Muscle layer of duodenum (tissue), 2 donors: Measurements from ENCODE around the gene FXR1.
"Not testable (repeated sequence)": the region's sequence is repeated elsewhere in the genome, so short reads cannot be mapped to it uniquely, and the experiment has no call there.

Experiments
- H3K27ac ChIP-seq: one replicate; pipeline ENCODE4 v1.7.0; 2013; ENCODE audit warnings: mild to moderate bottlenecking, low read length
- H3K27me3 ChIP-seq: one replicate; pipeline ENCODE4 v1.7.0; 2013; ENCODE audit warnings: low read depth, mild to moderate bottlenecking, control low read depth, low read length
- H3K36me3 ChIP-seq, 2 donors: one replicate each; pipeline ENCODE4 v1.7.0; 2013; ENCODE audit warnings: low read length in 2 of 2, control low read depth in 1 of 2, mild to moderate bottlenecking in 1 of 2; ENCODE audit not compliant: insufficient read depth in 2 of 2, control insufficient read depth in 1 of 2
- H3K4me1 ChIP-seq, 2 donors: one replicate each; pipeline ENCODE4 v1.7.0; 2013; ENCODE audit warnings: low read length in 2 of 2, mild to moderate bottlenecking in 2 of 2, control low read depth in 1 of 2, moderate library complexity in 1 of 2; ENCODE audit not compliant: insufficient read depth in 2 of 2, control insufficient read depth in 1 of 2
- H3K4me3 ChIP-seq, 2 donors: one replicate each; pipeline ENCODE4 v1.7.0; 2013; ENCODE audit warnings: low read length in 2 of 2, low read depth in 1 of 2, mild to moderate bottlenecking in 1 of 2
- H3K9me3 ChIP-seq, 2 donors: one replicate each; pipeline ENCODE4 v1.7.0; 2013; ENCODE audit warnings: low read length in 2 of 2, control low read depth in 1 of 2, mild to moderate bottlenecking in 1 of 2; ENCODE audit not compliant: control insufficient read depth in 1 of 2
- donor health status: healthy.

The FXR1 gene

DNA sequence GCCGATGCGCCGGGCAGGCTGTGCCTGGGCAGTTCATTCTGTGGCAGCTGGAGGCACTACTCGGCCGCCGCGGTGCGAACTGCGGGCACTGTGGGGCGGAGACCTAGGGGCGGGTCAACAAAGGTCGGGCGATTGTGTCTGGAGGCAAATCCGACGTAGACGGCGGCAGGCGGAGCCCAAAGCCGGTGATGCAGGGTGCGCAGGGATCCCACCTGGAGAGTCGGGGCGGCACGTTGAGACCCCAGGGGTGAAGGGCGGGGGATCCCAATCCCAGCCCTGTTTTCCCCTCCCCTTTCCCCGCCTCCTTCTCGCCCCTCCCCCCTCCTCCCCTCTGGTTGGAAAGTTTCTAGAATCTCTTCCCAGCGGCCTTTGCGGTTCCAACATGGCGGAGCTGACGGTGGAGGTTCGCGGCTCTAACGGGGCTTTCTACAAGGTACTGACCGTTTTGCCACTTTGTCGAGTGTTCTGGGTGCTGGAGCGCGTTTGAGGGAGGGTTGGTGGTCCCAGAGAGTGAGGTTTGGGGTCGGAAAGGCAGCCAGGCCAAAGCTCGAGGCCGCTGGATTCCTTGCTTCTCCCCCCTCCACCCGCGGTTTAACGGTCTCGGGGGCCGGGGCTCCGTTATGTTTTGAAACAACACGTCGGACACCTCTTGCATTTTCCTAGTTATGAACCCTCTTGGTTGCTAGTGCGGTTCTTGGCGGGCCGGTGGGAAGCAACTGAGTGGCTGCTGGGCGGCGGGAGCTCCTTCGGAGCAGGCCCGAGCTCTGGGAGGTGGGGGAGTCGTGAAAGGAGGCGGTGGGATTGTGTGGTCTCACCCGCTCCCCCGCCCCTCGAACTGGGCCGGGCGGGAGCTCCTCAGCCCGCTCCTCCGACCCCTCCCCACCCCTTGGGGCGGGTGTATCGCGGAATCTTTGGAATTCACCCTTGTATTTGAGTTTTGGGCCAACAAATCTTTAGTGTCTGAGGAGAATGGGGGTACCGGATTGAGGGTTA, at the start of gene FXR1:
Gene FXR1 (plus strand): TSS at position 367 of the 993 bp plus-strand sequence. CDS start 16 bp downstream, at position 383.
- H3K36me3 ChIP-seq = peaks cover 0 to 4% of the 10 kb centered on the region in 2 donors
- H3K9me3 ChIP-seq = no peaks in the 10 kb centered on the region
- peak within 1 kb of the TSS; percentile 91 for H3K27ac ChIP-seq
- no peaks in the 10 kb centered on the region for H3K27me3 ChIP-seq
- H3K4me1 ChIP-seq = peaks cover 5 to 26% of the 10 kb centered on the region in 2 donors
- peak within 1 kb of the TSS; percentile 94 to 95 for H3K4me3 ChIP-seq

DNA sequence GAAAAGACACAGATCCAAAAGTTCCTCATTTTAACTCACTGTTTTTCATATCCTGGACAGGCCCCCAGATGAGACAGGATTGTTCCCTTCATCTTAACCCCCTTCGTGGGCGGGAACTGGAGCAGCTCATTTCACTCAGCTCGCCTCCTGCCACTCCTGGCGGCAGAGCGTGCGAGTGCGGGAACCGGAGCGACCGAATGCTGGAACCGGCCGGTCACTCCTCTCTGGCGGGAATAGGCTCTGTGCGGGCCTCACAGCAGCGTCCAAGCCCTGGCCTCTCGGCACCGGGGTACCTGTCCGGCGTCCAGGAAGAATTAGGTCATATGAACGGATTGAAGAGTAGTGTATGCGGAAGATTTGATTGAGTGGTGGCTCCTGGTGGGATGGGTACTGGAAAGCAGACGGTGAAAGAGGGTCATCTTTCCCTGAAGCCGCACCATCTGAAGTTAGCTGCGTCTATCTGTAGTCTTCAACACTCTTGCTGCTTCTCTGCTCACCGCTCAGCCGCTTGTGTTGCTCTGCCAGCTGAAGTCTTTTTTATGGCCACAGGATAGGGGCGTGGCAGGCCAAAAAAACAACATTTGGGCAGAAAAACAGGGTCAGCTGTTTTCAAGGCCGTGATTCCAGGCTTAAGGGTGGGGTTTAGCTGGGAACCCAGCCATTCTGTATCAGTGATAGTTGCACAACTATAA, 42.3 kb upstream of the FXR1 start:
- no peaks in the 10 kb centered on the region for H3K4me1 ChIP-seq
- H3K9me3 ChIP-seq = no peaks in the 10 kb centered on the region
- H3K36me3 ChIP-seq = no peaks in the 10 kb centered on the region
- peak overlapping the region; percentile 50 for H3K4me3 ChIP-seq
- H3K27ac ChIP-seq = no peak overlapping the region
- no peaks in the 10 kb centered on the region for H3K27me3 ChIP-seq

DNA sequence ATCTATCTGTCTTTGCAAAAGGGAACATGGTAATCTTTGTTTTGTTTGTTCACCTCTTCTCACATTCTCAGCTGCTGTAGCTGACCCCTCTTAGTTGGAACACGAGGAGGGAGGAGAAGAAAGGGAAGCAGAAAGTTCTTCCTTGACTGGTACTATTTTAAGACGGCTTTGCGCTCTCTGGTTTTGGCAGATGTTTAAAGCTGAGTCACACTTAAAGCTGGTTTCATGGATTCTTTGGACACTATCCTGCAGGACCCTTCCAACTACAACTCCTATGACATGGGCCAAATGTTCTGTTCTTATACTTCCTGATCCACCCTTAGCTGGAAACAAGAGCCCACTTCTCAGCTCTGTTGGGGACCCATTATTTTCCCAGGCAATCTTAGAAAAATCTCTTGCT, 40.6 kb upstream of the FXR1 start:
- Histone ChIP-seq H3K27ac (no peak overlapping the region), H3K4me1 (no peaks in the 10 kb centered on the region), H3K9me3 (no peaks in the 10 kb centered on the region), H3K36me3 (no peaks in the 10 kb centered on the region), H3K4me3 (no peak overlapping the region), H3K27me3 (no peaks in the 10 kb centered on the region)

DNA sequence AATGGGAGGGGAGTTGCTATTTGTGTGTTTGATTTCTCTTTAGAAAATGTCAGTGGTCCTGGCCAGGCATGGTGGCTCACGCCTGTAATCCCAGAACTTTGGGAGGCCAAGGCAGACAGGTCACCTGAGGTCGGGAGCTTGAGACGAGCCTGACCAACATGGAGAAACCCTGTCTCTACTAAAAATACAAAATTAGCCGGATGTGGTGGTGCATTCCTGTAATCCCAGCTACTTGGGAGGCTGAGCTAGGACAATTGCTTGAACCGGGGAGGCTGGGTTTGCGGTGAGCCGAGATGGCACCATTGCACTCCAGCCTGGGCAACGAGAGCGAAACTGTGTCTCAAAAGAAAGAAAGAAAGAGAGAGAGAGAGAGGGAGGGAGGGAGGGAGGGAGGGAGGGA, 40.0 kb upstream of the FXR1 start:
- H3K4me1 ChIP-seq, H3K27ac ChIP-seq, H3K4me3 ChIP-seq, H3K27me3 ChIP-seq, H3K9me3 ChIP-seq, H3K36me3 ChIP-seq: not testable (repeated sequence)

DNA sequence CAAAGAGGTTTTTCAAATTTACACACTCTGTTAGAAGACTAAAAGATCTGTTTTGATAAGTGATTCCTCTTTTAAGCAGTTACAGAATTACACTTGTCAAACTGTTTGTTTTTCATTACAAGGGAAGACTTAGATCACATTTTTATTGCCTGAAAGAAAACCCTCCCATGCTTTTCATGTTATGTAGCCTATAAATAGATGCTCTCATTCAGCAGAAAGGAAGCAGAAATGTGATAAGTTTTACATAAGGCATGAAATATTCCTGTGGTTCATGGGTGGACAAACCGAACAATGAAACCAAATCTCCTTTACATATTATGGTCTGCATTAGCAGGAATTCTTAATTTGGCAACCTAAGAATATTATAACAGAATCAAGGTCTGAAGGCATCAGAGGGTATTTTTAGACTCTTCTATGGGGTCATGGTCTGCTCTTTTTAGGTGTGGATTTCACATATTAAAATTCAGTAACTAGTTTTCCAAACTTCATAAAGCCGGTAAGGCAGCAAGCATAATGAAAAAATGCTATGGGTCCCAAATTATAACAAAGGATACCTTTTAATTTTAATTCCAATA, 37.3 kb upstream of the FXR1 start:
- H3K36me3 ChIP-seq = no peaks in the 10 kb centered on the region
- H3K4me3 ChIP-seq = no peak overlapping the region
- H3K9me3 ChIP-seq = no peaks in the 10 kb centered on the region
- H3K4me1 ChIP-seq = no peaks in the 10 kb centered on the region
- no peaks in the 10 kb centered on the region for H3K27me3 ChIP-seq
- H3K27ac ChIP-seq = no peak overlapping the region

DNA sequence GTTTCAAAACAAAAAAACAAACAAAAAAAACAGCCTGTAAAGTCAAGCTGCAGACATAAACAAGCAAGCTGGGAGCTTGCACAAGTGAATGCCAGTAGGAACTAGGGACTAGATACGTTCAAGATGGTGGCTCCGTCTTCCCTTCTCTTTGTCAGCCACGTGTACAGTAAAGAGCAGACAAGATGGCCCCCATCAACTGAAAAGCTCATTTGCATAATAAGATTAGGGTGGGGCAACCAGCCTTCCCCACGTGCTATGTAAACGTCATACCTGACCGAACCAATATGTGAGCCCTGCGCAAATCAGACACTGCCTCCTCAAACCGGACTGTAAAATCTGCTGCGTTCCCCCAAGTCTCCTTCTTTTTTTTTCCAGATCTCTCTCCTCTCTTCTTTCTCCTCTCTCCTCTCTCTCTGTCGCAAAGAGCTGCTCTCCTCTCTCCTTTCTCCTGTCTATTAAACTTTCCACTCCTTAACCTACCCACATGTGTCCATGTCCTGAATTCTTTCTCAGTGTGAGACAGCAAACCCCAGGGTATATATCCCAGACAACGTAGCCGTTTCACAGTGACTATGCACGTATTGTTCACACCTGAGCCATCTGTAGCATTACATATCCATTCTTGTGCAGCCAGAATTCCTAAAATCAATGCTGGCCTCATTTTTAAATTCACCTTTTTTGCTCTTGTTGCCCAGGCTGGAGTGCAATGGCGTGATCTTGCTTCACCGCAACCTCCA, 31.2 kb upstream of the FXR1 start:
- Histone ChIP-seq H3K36me3 (no peaks in the 10 kb centered on the region), H3K4me3 (no peak overlapping the region), H3K4me1 (no peaks in the 10 kb centered on the region), H3K9me3 (no peaks in the 10 kb centered on the region), H3K27me3 (no peaks in the 10 kb centered on the region), H3K27ac (no peak overlapping the region)

DNA sequence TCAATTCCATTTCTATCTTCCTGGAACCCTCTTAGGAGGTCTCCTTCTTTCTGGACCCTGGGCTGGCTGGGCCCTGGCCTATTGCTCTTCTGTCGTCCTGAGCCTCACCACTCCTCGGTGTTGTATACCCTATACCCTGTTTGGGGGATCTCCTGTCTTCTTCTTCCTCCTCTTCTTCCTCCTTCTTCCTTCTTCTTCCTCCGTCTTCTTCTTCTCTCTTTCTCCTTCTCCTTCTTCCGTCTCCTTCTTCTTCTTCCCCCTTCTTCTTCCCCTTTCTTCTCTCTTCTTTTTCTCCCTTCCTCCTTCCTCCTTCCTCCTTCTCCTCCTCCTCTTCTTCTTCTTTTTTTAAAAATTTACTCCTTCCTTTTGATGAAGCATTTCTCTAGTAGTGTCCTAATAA, 30.4 kb upstream of the FXR1 start:
- H3K4me1 ChIP-seq = no peaks in the 10 kb centered on the region

DNA sequence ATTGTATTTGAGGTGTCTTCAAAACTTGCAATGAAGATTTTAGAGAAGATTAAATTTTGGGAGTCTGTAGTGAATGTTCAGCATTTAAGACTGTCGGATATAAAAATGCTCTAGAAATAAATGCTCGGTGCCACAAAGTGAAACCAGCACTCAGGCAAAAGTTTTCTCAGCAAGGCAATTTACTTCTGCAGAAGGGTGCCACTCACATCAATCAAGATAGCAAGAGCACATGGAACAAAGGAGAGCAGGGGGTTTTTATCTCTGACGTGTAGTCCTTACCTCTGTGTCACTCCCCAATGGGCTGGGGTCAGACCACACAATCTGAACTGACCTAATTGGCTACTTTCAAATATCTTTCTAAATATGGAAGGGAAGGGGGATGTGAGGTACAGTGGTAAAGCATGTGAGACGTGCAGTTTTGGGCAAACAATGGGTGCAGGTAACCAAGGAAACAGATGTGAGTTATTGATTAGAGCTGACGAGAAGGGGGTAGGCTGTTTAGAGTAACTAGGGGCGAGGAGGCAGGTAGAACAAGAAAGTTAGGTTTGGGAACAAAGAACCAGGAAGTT, 23.4 kb upstream of the FXR1 start:
- Histone ChIP-seq H3K9me3 (peaks cover 3 to 16% of the 10 kb centered on the region in 2 donors), H3K36me3 (no peaks in the 10 kb centered on the region), H3K4me1 (no peaks in the 10 kb centered on the region), H3K27ac (no peak overlapping the region), H3K4me3 (no peak overlapping the region), H3K27me3 (no peaks in the 10 kb centered on the region)

More for the DNA sequence above, 30.4 kb upstream of the FXR1 start:
- H3K27ac ChIP-seq = no peak overlapping the region
- H3K4me3 ChIP-seq = no peak overlapping the region
- no peaks in the 10 kb centered on the region for H3K27me3 ChIP-seq
- H3K9me3 ChIP-seq = no peaks in the 10 kb centered on the region
- no peaks in the 10 kb centered on the region for H3K36me3 ChIP-seq

DNA sequence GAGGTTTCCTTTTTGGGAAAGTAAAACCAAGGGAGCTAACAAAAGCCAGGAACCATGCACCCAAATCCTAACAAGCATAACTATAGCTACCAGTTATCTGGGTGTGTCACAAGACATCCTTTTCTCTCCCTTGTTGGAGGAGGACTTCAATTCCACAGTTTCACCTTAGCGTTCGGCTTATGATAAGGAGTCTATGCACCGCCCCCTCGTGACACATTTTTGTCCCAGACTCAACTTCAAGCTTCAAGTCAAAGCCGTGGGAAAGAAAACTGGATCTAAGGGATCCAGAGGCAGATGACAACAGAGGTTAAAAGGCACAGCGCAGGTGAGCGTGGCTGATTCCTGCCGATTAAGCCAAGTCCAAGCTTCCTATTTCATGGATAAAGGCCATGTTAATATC, 13.9 kb upstream of the FXR1 start:
- H3K27me3 ChIP-seq = no peaks in the 10 kb centered on the region
- H3K9me3 ChIP-seq = peaks cover 0 to 9% of the 10 kb centered on the region in 2 donors
- no peak overlapping the region for H3K27ac ChIP-seq
- no peaks in the 10 kb centered on the region for H3K36me3 ChIP-seq
- H3K4me1 ChIP-seq = no peaks in the 10 kb centered on the region
- no peak overlapping the region for H3K4me3 ChIP-seq

DNA sequence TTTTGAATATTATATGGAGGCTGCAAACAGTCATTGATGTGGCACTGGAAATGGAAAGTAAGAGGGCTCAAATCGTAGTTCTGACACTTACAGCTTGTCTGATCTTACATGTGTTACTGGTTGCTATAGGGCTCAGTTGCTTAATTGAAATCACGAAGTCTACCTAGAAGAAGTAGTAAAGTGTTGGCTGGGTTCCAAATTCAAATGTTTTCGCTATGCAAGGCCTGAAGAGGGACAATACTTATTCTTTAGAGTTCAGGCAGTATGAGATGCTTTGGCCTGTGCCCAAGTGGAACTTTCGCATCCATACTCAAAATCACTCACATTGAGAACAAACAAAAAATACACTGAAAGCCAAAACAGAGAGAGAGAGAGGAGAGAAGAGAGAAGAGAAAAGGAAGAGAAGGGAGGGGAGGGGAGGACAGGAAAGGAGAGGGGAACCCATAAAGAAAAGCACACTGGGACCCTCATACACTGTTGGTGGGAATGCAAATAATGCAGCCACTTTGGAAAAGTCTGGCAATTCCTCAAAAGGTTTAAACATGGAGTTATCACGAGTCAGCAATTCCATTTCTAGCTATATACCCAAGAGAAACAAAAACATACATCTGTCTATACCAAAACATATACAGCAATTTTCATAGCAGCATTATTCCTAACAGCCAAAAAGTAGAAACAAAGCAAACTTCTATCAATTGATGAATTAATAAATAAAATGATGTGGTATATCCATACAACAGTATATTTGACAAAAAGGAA, 2.9 kb upstream of the FXR1 start:
- Histone ChIP-seq H3K27me3 (no peaks in the 10 kb centered on the region), H3K4me3 (no peak overlapping the region), H3K36me3 (peaks cover 0 to 4% of the 10 kb centered on the region in 2 donors), H3K4me1 (peaks cover 5 to 16% of the 10 kb centered on the region in 2 donors), H3K9me3 (no peaks in the 10 kb centered on the region), H3K27ac (no peak overlapping the region)
